GM19324 (cell line): Measurements from ENCODE around the gene TNN.
A peak's percentile ranks its signal among the peaks of the same experiment; 100 is the strongest.

Experiments
- ATAC-seq: cut with Tn5 transposase; IDR thresholded peaks from one replicate; pipeline ENCODE4 v1.9.1; 2021; ENCODE audit warnings: mild to moderate bottlenecking, moderate library complexity; ENCODE audit not compliant: unreplicated experiment, low FRiP score

The TNN gene

GRCh38 chr1:175062858-175063257 lies 4.8 kb upstream of the TNN start:
- no peak for ATAC-seq

- no peak for ATAC-seq
Observed at GRCh38 chr1:175070818-175071217, 3.2 kb downstream of the TNN start.

- no peak for ATAC-seq
Observed at GRCh38 chr1:175071276-175071943, 3.8 kb downstream of the TNN start.

GRCh38 chr1:175072099-175072951 lies 4.7 kb downstream of the TNN start:
- ATAC-seq = peak; percentile 45

- no peak for ATAC-seq
Observed at GRCh38 chr1:175073061-175073460, 5.4 kb downstream of the TNN start.

- ATAC-seq = no peak
Observed at GRCh38 chr1:175073633-175074032, 6.0 kb downstream of the TNN start.

- no peak for ATAC-seq
Observed at GRCh38 chr1:175075572-175076568, 8.2 kb downstream of the TNN start.

GRCh38 chr1:175077356-175078030 lies 9.9 kb downstream of the TNN start:
- no peak for ATAC-seq

GRCh38 chr1:175078629-175079028 lies 11.0 kb downstream of the TNN start:
- no peak for ATAC-seq

- ATAC-seq = no peak
Observed at GRCh38 chr1:175079338-175079737, 11.7 kb downstream of the TNN start.

- no peak for ATAC-seq
Observed at GRCh38 chr1:175080030-175080429, 12.4 kb downstream of the TNN start.

- no peak for ATAC-seq
Observed at GRCh38 chr1:175081983-175082382, 14.3 kb downstream of the TNN start.

- ATAC-seq = no peak
Observed at GRCh38 chr1:175088525-175088951, 20.9 kb downstream of the TNN start.

GRCh38 chr1:175089136-175089718 lies 21.6 kb downstream of the TNN start:
- no peak for ATAC-seq

GRCh38 chr1:175090780-175091179 lies 23.1 kb downstream of the TNN start:
- no peak for ATAC-seq

- ATAC-seq = no peak
Observed at GRCh38 chr1:175094626-175095025, 27.0 kb downstream of the TNN start.

GRCh38 chr1:175095069-175095468 lies 27.4 kb downstream of the TNN start:
- no peak for ATAC-seq

GRCh38 chr1:175095978-175096607 lies 28.5 kb downstream of the TNN start:
- ATAC-seq = no peak

GRCh38 chr1:175097361-175097760 lies 29.7 kb downstream of the TNN start:
- ATAC-seq = no peak
